Astrocyte of the spinal cord (primary cell): Measurements from ENCODE around the gene WDR20.

Source experiments
- DNase-seq: peaks from one replicate; pipeline ENCODE4 v3.0.0; 2011; ENCODE audit warnings: low read depth, low spot score
- H3K4me3 ChIP-seq: 2 replicates; pipeline ENCODE4 v1.5.1; 2011; ENCODE audit warnings: low read depth, mild to moderate bottlenecking, low read length, moderate library complexity
- CTCF ChIP-seq: IDR thresholded peaks from 2 replicates; pipeline ENCODE4 v1.5.1; 2012; ENCODE audit warnings: low read depth, mild to moderate bottlenecking, low read length, inconsistent platforms
- in situ Hi-C: cut with HindIII; loops from 2 replicates; pipeline ENCODE4 v1.10.0; 2017; ENCODE audit warnings: low sequenced_read_pairs

The WDR20 gene

GRCh38 chr14:102139286-102140026 lies at the start of gene WDR20:
TSS of gene WDR20 (plus strand) at chr14:102139897. CDS start at chr14:102139924, 27 bp downstream.
- no peak for TF ChIP-seq CTCF

GRCh38 chr14:102090713-102091112 lies 49.0 kb upstream of the WDR20 start:
- no peak overlapping the region for H3K4me3 ChIP-seq
- no peak for DNase-seq
- in situ Hi-C loops: no loop called here
- TF ChIP-seq CTCF: no peak

More at GRCh38 chr14:102139286-102140026, at the start of gene WDR20:
- in situ Hi-C loops: no loop called here
- peak; percentile 96 for DNase-seq
- H3K4me3 ChIP-seq: peak within 1 kb of the TSS; percentile 99

GRCh38 chr14:102092806-102093205 lies 46.9 kb upstream of the WDR20 start:
- in situ Hi-C loops: no loop called here
- DNase-seq: no peak
- no peak overlapping the region for H3K4me3 ChIP-seq
- TF ChIP-seq CTCF: no peak

GRCh38 chr14:102094101-102094500 lies 45.6 kb upstream of the WDR20 start:
- no peak for DNase-seq
- no peak for TF ChIP-seq CTCF
- H3K4me3 ChIP-seq: no peak overlapping the region
- in situ Hi-C loops: no loop called here

- TF ChIP-seq CTCF: no peak
- no peak for DNase-seq
- H3K4me3 ChIP-seq: no peak overlapping the region
- in situ Hi-C loops: no loop called here
Observed at GRCh38 chr14:102095231-102095870, 44.3 kb upstream of the WDR20 start.

- in situ Hi-C loops: no loop called here
- no peak overlapping the region for H3K4me3 ChIP-seq
- TF ChIP-seq CTCF: peak; percentile 32
- DNase-seq: no peak
Observed at GRCh38 chr14:102095871-102096568, 43.7 kb upstream of the WDR20 start.
